ENCODE data around the gene ANKS1A.
"Not testable (repeated sequence)": the region's sequence is repeated elsewhere in the genome, so short reads cannot be mapped to it uniquely, and the experiment has no call there.

DNA sequence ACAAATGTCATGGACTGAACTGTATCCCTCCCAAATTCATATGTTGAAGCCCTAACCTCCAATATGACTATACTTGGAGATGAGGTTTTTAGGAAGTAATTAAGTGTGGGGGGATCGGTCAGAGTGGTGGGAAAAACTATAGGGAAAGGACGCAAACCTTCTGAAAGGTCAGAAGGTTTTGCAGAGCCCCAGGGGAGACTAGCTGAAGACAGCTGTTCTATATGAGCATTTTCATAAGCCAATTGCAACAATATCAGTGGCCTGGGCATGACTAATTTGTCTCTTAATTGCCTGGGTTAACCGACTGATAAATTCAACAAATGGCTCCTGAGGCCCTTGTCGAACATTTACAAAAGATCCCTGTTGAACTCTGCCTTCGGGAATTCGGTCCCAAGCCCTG, 217.0 kb downstream of the ANKS1A start:
- TF ChIP-seq, protein P1, sequence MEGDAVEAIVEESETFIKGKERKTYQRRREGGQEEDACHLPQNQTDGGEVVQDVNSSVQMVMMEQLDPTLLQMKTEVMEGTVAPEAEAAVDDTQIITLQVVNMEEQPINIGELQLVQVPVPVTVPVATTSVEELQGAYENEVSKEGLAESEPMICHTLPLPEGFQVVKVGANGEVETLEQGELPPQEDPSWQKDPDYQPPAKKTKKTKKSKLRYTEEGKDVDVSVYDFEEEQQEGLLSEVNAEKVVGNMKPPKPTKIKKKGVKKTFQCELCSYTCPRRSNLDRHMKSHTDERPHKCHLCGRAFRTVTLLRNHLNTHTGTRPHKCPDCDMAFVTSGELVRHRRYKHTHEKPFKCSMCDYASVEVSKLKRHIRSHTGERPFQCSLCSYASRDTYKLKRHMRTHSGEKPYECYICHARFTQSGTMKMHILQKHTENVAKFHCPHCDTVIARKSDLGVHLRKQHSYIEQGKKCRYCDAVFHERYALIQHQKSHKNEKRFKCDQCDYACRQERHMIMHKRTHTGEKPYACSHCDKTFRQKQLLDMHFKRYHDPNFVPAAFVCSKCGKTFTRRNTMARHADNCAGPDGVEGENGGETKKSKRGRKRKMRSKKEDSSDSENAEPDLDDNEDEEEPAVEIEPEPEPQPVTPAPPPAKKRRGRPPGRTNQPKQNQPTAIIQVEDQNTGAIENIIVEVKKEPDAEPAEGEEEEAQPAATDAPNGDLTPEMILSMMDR (IDR thresholded peaks at IDR 0.05 in 8 of 11, conservative IDR thresholded peaks at IDR 0.05 in 3 of 11) = not testable (repeated sequence)
- TF ChIP-seq POLR2AphosphoS5 (IDR thresholded peaks at IDR 0.05) = not testable (repeated sequence)
